Right renal cortex interstitium (tissue), 3 donors: ENCODE data around the gene WFDC2. TPM values are rescaled to one million over a fixed set of nuclear protein-coding genes. Genes with fewer than 3 reads are reported as not detected.

Experiments
- DNase-seq, 3 donors: peaks; one replicate each; pipeline ENCODE4 v3.0.0-alpha.2; 2013; ENCODE audit warnings: low read depth in 3 of 3, low spot score in 2 of 3
- polyA plus RNA-seq, 3 donors: library from polyadenylated mRNA; unstranded; fragments of 120-200 nt; gene quantifications; one replicate each; pipeline ENCODE4 v1.2.1, GENCODE V29; 2013; ENCODE audit not compliant: insufficient read length in 3 of 3

Gene WFDC2
- polyA plus RNA-seq: 100 to 1,000 TPM; 141 to 180 (median 177) TPM

GRCh38 chr20:45469336-45470261 lies at the start of gene WFDC2:
TSS of gene WFDC2 (plus strand) at chr20:45469753. CDS start at chr20:45469782, 29 bp downstream.
- DNase-seq: peak; percentile 14 to 59 (median 39)

GRCh38 chr20:45420125-45420524 lies 49.4 kb upstream of the WFDC2 start:
- DNase-seq: no peak

- DNase-seq: no peak
Measured at GRCh38 chr20:45423700-45424099, 45.9 kb upstream of the WFDC2 start.

GRCh38 chr20:45425561-45425960 lies 44.0 kb upstream of the WFDC2 start:
- no peak for DNase-seq

GRCh38 chr20:45426320-45427016 lies 43.1 kb upstream of the WFDC2 start:
- DNase-seq: no peak

- DNase-seq: no peak
Measured at GRCh38 chr20:45427236-45428149, 42.1 kb upstream of the WFDC2 start.

- DNase-seq: no peak
Measured at GRCh38 chr20:45429618-45430017, 39.9 kb upstream of the WFDC2 start.

GRCh38 chr20:45432294-45432693 lies 37.3 kb upstream of the WFDC2 start:
- no peak for DNase-seq

- DNase-seq: no peak
Measured at GRCh38 chr20:45433316-45433715, 36.2 kb upstream of the WFDC2 start.

- no peak for DNase-seq
Measured at GRCh38 chr20:45433976-45434375, 35.6 kb upstream of the WFDC2 start.

GRCh38 chr20:45436732-45437485 lies 32.6 kb upstream of the WFDC2 start:
- peak; percentile 52 to 66 (median 54) for DNase-seq

GRCh38 chr20:45440424-45440823 lies 29.1 kb upstream of the WFDC2 start:
- no peak for DNase-seq

- DNase-seq: peak in 1 of 3 donors; percentile 13
Measured at GRCh38 chr20:45440891-45441685, 28.5 kb upstream of the WFDC2 start.

- DNase-seq: no peak
Measured at GRCh38 chr20:45441746-45442145, 27.8 kb upstream of the WFDC2 start.

GRCh38 chr20:45444050-45444449 lies 25.5 kb upstream of the WFDC2 start:
- no peak for DNase-seq

GRCh38 chr20:45445805-45446562 lies 23.6 kb upstream of the WFDC2 start:
- DNase-seq: no peak

- DNase-seq: no peak
Measured at GRCh38 chr20:45448270-45448669, 21.3 kb upstream of the WFDC2 start.

GRCh38 chr20:45449528-45449927 lies 20.0 kb upstream of the WFDC2 start:
- DNase-seq: no peak
